Hepatocyte (in vitro differentiated cells): ENCODE results near the gene EIF1B. TPM values are rescaled to one million over a fixed set of nuclear protein-coding genes. Genes with fewer than 3 reads are reported as not detected.

Experiments
- DNase-seq: peaks from one replicate; pipeline ENCODE4 v3.0.0-alpha.2; 2016; ENCODE audit warnings: low spot score
- H2AFZ ChIP-seq: fragments of 200-600 bp; sonication (generic); 2 replicates; pipeline ENCODE4 v1.6.0; 2016; ENCODE audit warnings: antibody characterized with exemption, mild to moderate bottlenecking
- H3K27ac ChIP-seq: fragments of 200-600 bp; sonication (generic); 2 replicates; pipeline ENCODE4 v1.5.1; 2016; ENCODE audit warnings: mild to moderate bottlenecking
- H3K27me3 ChIP-seq: fragments of 200-600 bp; sonication (generic); 2 replicates; pipeline ENCODE4 v1.6.1; 2016
- H3K36me3 ChIP-seq: fragments of 200-600 bp; sonication (generic); replicated peaks from 2 replicates; pipeline ENCODE4 v1.5.1; 2016; ENCODE audit warnings: low read depth; ENCODE audit not compliant: insufficient read depth
- H3K4me1 ChIP-seq: fragments of 200-600 bp; sonication (generic); 2 replicates; pipeline ENCODE4 v1.5.1; 2016; ENCODE audit warnings: mild to moderate bottlenecking, moderate library complexity; ENCODE audit not compliant: insufficient read depth
- H3K4me2 ChIP-seq: fragments of 200-600 bp; sonication (generic); 2 replicates; pipeline ENCODE4 v1.6.0; 2016
- H3K4me3 ChIP-seq: fragments of 200-600 bp; sonication (generic); 2 replicates; pipeline ENCODE4 v1.5.1; 2016; ENCODE audit warnings: mild to moderate bottlenecking
- H3K79me2 ChIP-seq: fragments of 200-600 bp; sonication (generic); 2 replicates; pipeline ENCODE4 v1.6.0; 2017; ENCODE audit warnings: mild to moderate bottlenecking
- H3K9me2 ChIP-seq: fragments of 200-600 bp; sonication (generic); replicated peaks from 2 replicates; pipeline ENCODE4 v1.6.0; 2017; ENCODE audit warnings: mild to moderate bottlenecking; ENCODE audit not compliant: insufficient read depth
- H3K9me3 ChIP-seq: fragments of 200-600 bp; sonication (generic); 2 replicates; pipeline ENCODE4 v1.5.1; 2016; ENCODE audit warnings: low read depth, mild to moderate bottlenecking
- H4K20me1 ChIP-seq: fragments of 200-600 bp; sonication (generic); 2 replicates; pipeline ENCODE4 v1.6.0; 2016; ENCODE audit warnings: mild to moderate bottlenecking; ENCODE audit not compliant: insufficient read depth, poor library complexity, severe bottlenecking
- CTCF ChIP-seq: fragments of 200-600 bp; sonication (generic); IDR thresholded peaks from 2 replicates; pipeline ENCODE4 v1.5.1; 2016; ENCODE audit warnings: antibody characterized with exemption, mild to moderate bottlenecking; ENCODE audit not compliant: poor library complexity
- EZH2 ChIP-seq: fragments of 200-600 bp; sonication (generic); IDR thresholded peaks from 2 replicates; pipeline ENCODE4 v1.6.1; 2016; ENCODE audit warnings: antibody characterized with exemption, mild to moderate bottlenecking, borderline replicate concordance
- EZH2phosphoT487 ChIP-seq: fragments of 200-600 bp; sonication (generic); IDR thresholded peaks from one replicate; pipeline ENCODE4 v1.6.1; 2018; ENCODE audit warnings: antibody characterized with exemption, mild to moderate bottlenecking, low read depth, moderate library complexity; ENCODE audit not compliant: unreplicated experiment, severe bottlenecking
- WGBS: methylation state at CpG from one replicate; pipeline ENCODE4 v1.1.6; 2016; ENCODE audit warnings: low lambda C conversion rate; ENCODE audit errors: missing lambda C conversion rate; 5-methylcytosine and 5-hydroxymethylcytosine counted together
- polyA plus RNA-seq: library from polyadenylated mRNA; unstranded; fragments of >200 nt; fragmentation: Nextera tagmentation; extraction: Ambion mirVana; gene quantifications from 2 replicates; pipeline ENCODE4 v1.2.1, GENCODE V29; 2016
- total RNA-seq: library from RNA; depleted of rRNA; stranded (reverse); fragments of >200 nt; gene quantifications from 2 replicates; pipeline ENCODE4 v1.2.3, GENCODE V29; 2014

The EIF1B gene
- total and polyA plus RNA-seq, 2 experiments from 2014 or later, result 42.2 to 153 TPM

GRCh38 chr3:40333852-40334251 lies 24.3 kb downstream of the EIF1B start:
- TF ChIP-seq EZH2phosphoT487 (no peak), CTCF (no peak), EZH2 (no peak)
- H3K9me2 ChIP-seq, result no peaks in the 10 kb centered on the region
- no peak overlapping the region for H3K27ac ChIP-seq
- H4K20me1 ChIP-seq, result no peaks in the 10 kb centered on the region
- H3K4me3 ChIP-seq, result no peak overlapping the region
- no peak overlapping the region for H3K4me2 ChIP-seq
- H3K9me3 ChIP-seq, result no peaks in the 10 kb centered on the region
- no peaks in the 10 kb centered on the region for H3K27me3 ChIP-seq
- no peak for DNase-seq
- H3K4me1 ChIP-seq, result no peaks in the 10 kb centered on the region
- no peaks in the 10 kb centered on the region for H3K79me2 ChIP-seq
- 90% methylated on average over 4 of the region's 4 CpGs for WGBS
- H3K36me3 ChIP-seq, result no peaks in the 10 kb centered on the region
- no peak overlapping the region for H2AFZ ChIP-seq

- no peak for DNase-seq
- Histone ChIP-seq H3K4me2 (no peak overlapping the region), H3K9me2 (no peaks in the 10 kb centered on the region), H4K20me1 (no peaks in the 10 kb centered on the region), H2AFZ (no peak overlapping the region), H3K27me3 (no peaks in the 10 kb centered on the region), H3K27ac (peak overlapping the region; percentile 38), H3K4me1 (no peaks in the 10 kb centered on the region), H3K9me3 (no peaks in the 10 kb centered on the region), H3K79me2 (no peaks in the 10 kb centered on the region), H3K4me3 (no peak overlapping the region), H3K36me3 (no peaks in the 10 kb centered on the region)
- TF ChIP-seq CTCF (no peak), EZH2 (no peak), EZH2phosphoT487 (no peak)
- WGBS, result 90% methylated on average over 1 of the region's 1 CpG
These were observed 26.6 kb downstream of the EIF1B start for GRCh38 chr3:40336101-40336500.

GRCh38 chr3:40336511-40337135 lies 27.1 kb downstream of the EIF1B start:
- Histone ChIP-seq H3K27ac (peak overlapping the region; percentile 38), H3K4me3 (no peak overlapping the region), H3K4me2 (no peak overlapping the region), H2AFZ (no peak overlapping the region), H4K20me1 (no peaks in the 10 kb centered on the region), H3K79me2 (no peaks in the 10 kb centered on the region), H3K9me3 (no peaks in the 10 kb centered on the region), H3K4me1 (no peaks in the 10 kb centered on the region), H3K27me3 (no peaks in the 10 kb centered on the region), H3K36me3 (no peaks in the 10 kb centered on the region), H3K9me2 (no peaks in the 10 kb centered on the region)
- TF ChIP-seq CTCF (no peak), EZH2phosphoT487 (no peak), EZH2 (no peak)
- peak; percentile 20 for DNase-seq
- 54% methylated on average over 4 of the region's 4 CpGs for WGBS
